Smooth muscle cell (in vitro differentiated cells): Measurements from ENCODE around the gene CSNK1G2. TPM values are rescaled to one million over a fixed set of nuclear protein-coding genes. Genes with fewer than 3 reads are reported as not detected.

Experiments used
- DNase-seq: peaks from one replicate; lab custom pipeline; 2025; ENCODE audit not compliant: unreplicated experiment; lab: John Stamatoyannopoulos, UW
- H2AFZ ChIP-seq: fragments of 200-600 bp; sonication (generic); 2 replicates; pipeline ENCODE4 v1.6.0; 2016; ENCODE audit warnings: antibody characterized with exemption, low read depth, mild to moderate bottlenecking
- H3F3A ChIP-seq: fragments of 200-600 bp; sonication (generic); 2 replicates; pipeline ENCODE4 v1.6.0; 2017; ENCODE audit warnings: antibody characterized with exemption, low read depth
- H3K27ac ChIP-seq: fragments of 200-600 bp; sonication (generic); 2 replicates; pipeline ENCODE4 v1.5.1; 2016; ENCODE audit warnings: low read depth, mild to moderate bottlenecking
- H3K27me3 ChIP-seq: fragments of 200-600 bp; sonication (generic); 2 replicates; pipeline ENCODE4 v1.6.1; 2016; ENCODE audit warnings: low read depth, mild to moderate bottlenecking
- H3K36me3 ChIP-seq: fragments of 200-600 bp; sonication (generic); 2 replicates; pipeline ENCODE4 v1.5.1; 2016; ENCODE audit warnings: low read depth
- H3K4me1 ChIP-seq: fragments of 200-600 bp; sonication (generic); 2 replicates; pipeline ENCODE4 v1.5.1; 2016; ENCODE audit warnings: low read depth
- H3K4me2 ChIP-seq: fragments of 200-600 bp; sonication (generic); 2 replicates; pipeline ENCODE4 v1.6.0; 2016; ENCODE audit warnings: mild to moderate bottlenecking
- H3K4me3 ChIP-seq: fragments of 200-600 bp; sonication (generic); 2 replicates; pipeline ENCODE4 v1.5.1; 2016; ENCODE audit warnings: mild to moderate bottlenecking
- H3K79me2 ChIP-seq: fragments of 200-600 bp; sonication (generic); 2 replicates; pipeline ENCODE4 v1.6.0; 2016; ENCODE audit warnings: low read depth, mild to moderate bottlenecking
- H3K9ac ChIP-seq: fragments of 200-600 bp; sonication (generic); 2 replicates; pipeline ENCODE4 v1.6.0; 2016; ENCODE audit warnings: low read depth
- H3K9me3 ChIP-seq: fragments of 200-600 bp; sonication (generic); replicated peaks from 2 replicates; pipeline ENCODE4 v1.5.1; 2016; ENCODE audit warnings: low read depth
- H4K20me1 ChIP-seq: fragments of 200-600 bp; sonication (generic); 2 replicates; pipeline ENCODE4 v1.6.0; 2016; ENCODE audit warnings: low read depth
- WGBS: methylation state at CpG from one replicate; pipeline ENCODE4 v1.1.7; 2016; ENCODE audit warnings: low lambda C conversion rate; 5-methylcytosine and 5-hydroxymethylcytosine counted together
- polyA plus RNA-seq: library from polyadenylated mRNA; unstranded; fragments of >200 nt; fragmentation: Nextera tagmentation; extraction: Ambion mirVana; gene quantifications from 2 replicates; pipeline ENCODE4 v1.2.1, GENCODE V29; 2016
- total RNA-seq: library from RNA; depleted of rRNA; stranded (reverse); fragments of >200 nt; gene quantifications from 2 replicates; pipeline ENCODE4 v1.2.3, GENCODE V29; 2014
- TF ChIP-seq, protein P1 (sequence below): fragments of 200-600 bp; sonication (generic); IDR thresholded peaks from 2 replicates; pipeline ENCODE4 v1.5.1; 2017; ENCODE audit warnings: borderline replicate concordance, mild to moderate bottlenecking, antibody characterized with exemption; ENCODE audit not compliant: insufficient read depth, poor library complexity, severe bottlenecking

The CSNK1G2 gene
- total RNA-seq = 47.5 and 53.5 TPM in 2 replicates
- 74.9 and 86.1 TPM in 2 replicates for polyA plus RNA-seq

DNA sequence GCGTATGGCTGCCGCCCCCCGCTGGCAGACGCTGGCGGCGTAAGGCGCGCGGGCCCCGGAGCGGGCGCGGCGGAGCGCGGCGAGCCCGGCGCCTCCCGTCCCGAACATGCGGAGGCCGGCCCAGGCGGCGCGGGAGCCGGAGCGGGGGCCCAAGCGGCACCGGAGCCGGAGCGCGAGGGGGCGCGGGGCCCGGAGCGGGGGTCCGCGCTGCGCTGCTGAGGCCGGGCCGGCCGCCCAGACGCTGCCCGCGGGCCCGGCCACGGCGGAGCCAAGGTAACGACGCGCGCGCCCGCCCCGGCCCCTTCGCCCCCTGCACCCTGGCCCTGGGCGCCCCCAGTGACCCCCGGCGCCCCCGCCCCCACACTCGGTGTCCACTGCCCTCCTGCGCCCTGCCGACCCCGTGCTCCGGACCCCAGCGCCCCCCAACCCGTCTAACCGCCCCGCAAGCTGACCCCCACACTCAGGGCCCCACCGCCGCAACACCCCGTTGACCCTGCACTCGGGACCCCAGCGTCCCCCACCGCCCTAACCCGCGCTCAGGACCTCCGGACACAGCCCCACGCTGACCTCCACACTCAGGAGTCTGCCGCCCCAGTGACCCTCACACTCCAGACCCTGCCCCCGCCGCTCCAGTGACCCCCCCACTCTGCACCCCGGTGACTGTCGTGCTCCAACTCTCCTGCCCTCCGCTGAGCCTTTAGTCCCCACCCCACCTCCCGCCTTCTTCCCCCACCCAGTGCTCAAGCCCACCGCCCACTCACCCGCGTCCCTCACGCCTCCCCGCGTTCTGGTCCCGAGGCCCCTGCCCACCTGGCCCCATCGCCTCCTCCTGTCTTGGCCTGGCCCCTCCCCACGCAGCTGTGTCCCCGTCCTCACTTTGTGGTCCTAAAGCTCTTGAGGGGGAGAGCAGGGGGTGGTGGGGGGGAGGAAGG, at the start of gene CSNK1G2:
TSS of gene CSNK1G2 (plus strand) at position 27 of the 932 bp plus-strand sequence. CDS start 28,601 bp downstream, outside the sequence.
- WGBS = under 1% methylated on average over 28 of the region's 97 CpGs

DNA sequence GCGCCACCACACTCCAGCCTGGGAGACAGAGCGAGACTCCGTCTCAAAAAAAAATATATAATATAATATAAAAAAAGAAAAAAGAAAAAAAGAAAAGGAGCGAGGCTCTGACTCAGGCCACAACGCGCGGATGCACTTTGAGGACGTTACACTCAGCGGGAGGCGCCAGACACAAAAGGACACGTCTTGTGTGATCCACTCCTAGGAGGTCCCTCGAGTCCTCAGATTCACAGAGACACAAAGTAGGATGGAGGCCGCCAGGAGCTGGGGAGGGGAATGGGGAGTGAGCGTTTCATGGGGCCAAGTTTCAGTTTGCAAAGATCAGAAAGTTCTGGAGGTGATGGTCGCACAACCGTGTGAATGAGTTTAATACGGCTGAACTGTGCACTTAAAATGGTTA, 47.2 kb upstream of the CSNK1G2 start:
- Histone ChIP-seq H2AFZ (no peak overlapping the region), H3K79me2 (no peaks in the 10 kb centered on the region), H3F3A (no peaks in the 10 kb centered on the region), H3K9me3 (no peaks in the 10 kb centered on the region), H3K27ac (no peak overlapping the region), H3K4me3 (no peak overlapping the region), H3K27me3 (no peaks in the 10 kb centered on the region), H3K9ac (no peak overlapping the region), H3K4me1 (no peaks in the 10 kb centered on the region), H4K20me1 (no peaks in the 10 kb centered on the region), H3K4me2 (no peak overlapping the region), H3K36me3 (no peaks in the 10 kb centered on the region)
- DNase-seq = no peak
- WGBS = 80% methylated on average over 17 of the region's 17 CpGs
- TF ChIP-seq, protein P1, sequence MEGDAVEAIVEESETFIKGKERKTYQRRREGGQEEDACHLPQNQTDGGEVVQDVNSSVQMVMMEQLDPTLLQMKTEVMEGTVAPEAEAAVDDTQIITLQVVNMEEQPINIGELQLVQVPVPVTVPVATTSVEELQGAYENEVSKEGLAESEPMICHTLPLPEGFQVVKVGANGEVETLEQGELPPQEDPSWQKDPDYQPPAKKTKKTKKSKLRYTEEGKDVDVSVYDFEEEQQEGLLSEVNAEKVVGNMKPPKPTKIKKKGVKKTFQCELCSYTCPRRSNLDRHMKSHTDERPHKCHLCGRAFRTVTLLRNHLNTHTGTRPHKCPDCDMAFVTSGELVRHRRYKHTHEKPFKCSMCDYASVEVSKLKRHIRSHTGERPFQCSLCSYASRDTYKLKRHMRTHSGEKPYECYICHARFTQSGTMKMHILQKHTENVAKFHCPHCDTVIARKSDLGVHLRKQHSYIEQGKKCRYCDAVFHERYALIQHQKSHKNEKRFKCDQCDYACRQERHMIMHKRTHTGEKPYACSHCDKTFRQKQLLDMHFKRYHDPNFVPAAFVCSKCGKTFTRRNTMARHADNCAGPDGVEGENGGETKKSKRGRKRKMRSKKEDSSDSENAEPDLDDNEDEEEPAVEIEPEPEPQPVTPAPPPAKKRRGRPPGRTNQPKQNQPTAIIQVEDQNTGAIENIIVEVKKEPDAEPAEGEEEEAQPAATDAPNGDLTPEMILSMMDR = no peak

More for the DNA sequence above, at the start of gene CSNK1G2:
- peaks cover 12% of the 10 kb centered on the region for H3K4me1 ChIP-seq
- peaks cover 44% of the 10 kb centered on the region for H3K79me2 ChIP-seq
- peak within 1 kb of the TSS; percentile 91 for H3K4me2 ChIP-seq
- no peak for DNase-seq
- H4K20me1 ChIP-seq = peaks cover 44% of the 10 kb centered on the region
- TF ChIP-seq, protein P1 = no peak
- peak within 1 kb of the TSS; percentile 82 for H3K4me3 ChIP-seq
- peak within 1 kb of the TSS; percentile 63 for H2AFZ ChIP-seq
- H3K9me3 ChIP-seq = no peaks in the 10 kb centered on the region
- H3K36me3 ChIP-seq = no peaks in the 10 kb centered on the region
- H3K9ac ChIP-seq = peak within 1 kb of the TSS; percentile 96
- H3K27ac ChIP-seq = peak within 1 kb of the TSS; percentile 99
- H3F3A ChIP-seq = peaks cover 23% of the 10 kb centered on the region
- no peaks in the 10 kb centered on the region for H3K27me3 ChIP-seq

DNA sequence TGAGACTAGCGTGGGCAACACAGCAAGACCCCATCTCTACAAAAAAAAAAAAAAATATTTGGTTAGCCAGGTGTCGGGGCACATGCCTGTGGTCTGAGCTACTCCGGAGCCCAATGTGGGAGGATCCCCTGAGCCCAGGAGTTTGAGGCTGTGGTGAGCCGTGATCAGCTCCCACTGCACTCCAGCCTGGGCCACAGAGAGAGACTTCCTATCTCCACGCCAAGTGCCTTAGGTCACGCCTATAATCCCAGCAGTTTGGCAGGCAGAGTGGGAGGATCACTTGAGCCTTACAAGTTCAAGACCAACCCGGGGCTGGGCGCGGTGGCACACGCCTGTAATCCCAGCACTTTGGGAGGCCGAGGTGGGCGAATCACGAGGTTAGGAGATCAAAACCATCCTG, 44.5 kb upstream of the CSNK1G2 start:
- Histone ChIP-seq H3K36me3 (no peaks in the 10 kb centered on the region), H3K4me3 (no peak overlapping the region)
- 80% methylated on average over 13 of the region's 13 CpGs for WGBS

More for the DNA sequence above, 44.5 kb upstream of the CSNK1G2 start:
- TF ChIP-seq, protein P1 = no peak
- no peaks in the 10 kb centered on the region for H3K4me1 ChIP-seq
- no peaks in the 10 kb centered on the region for H3K79me2 ChIP-seq
- H3K9me3 ChIP-seq = no peaks in the 10 kb centered on the region
- no peaks in the 10 kb centered on the region for H4K20me1 ChIP-seq
- no peak overlapping the region for H3K9ac ChIP-seq
- DNase-seq = no peak
- H2AFZ ChIP-seq = no peak overlapping the region
- no peaks in the 10 kb centered on the region for H3K27me3 ChIP-seq
- H3K4me2 ChIP-seq = no peak overlapping the region
- H3F3A ChIP-seq = no peaks in the 10 kb centered on the region
- H3K27ac ChIP-seq = no peak overlapping the region
